Activated CD8-positive, alpha-beta memory T cell treated with anti-CD3 and anti-CD28 coated beads for 24 hours (primary cell): ENCODE data around the gene TSSC4.
A peak's percentile ranks its signal among the peaks of the same experiment; 100 is the strongest.

Source experiments
- DNase-seq: peaks from one replicate; pipeline ENCODE4 v3.0.0-alpha.2; 2020

TSSC4 gene

DNA sequence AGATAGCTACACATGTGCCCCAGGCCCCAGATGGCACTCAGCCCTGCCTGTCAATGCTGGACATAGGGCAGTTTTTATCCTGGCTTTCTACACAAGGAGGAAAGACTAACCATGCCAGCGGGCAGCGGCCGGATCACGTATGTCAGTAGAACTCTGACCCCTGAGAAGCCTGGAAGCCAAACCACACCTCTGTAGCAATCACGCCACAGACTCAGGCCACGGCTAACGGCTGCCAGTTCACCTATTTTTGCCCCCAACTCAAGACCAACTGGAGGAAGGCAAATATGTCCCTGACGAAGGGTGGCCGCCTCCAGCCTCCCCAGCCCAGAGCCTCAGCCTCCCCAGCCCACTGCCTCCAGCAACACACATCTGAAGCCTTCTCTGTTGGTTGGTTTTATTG, 30.7 kb upstream of the TSSC4 start:
- DNase-seq: no peak

DNA sequence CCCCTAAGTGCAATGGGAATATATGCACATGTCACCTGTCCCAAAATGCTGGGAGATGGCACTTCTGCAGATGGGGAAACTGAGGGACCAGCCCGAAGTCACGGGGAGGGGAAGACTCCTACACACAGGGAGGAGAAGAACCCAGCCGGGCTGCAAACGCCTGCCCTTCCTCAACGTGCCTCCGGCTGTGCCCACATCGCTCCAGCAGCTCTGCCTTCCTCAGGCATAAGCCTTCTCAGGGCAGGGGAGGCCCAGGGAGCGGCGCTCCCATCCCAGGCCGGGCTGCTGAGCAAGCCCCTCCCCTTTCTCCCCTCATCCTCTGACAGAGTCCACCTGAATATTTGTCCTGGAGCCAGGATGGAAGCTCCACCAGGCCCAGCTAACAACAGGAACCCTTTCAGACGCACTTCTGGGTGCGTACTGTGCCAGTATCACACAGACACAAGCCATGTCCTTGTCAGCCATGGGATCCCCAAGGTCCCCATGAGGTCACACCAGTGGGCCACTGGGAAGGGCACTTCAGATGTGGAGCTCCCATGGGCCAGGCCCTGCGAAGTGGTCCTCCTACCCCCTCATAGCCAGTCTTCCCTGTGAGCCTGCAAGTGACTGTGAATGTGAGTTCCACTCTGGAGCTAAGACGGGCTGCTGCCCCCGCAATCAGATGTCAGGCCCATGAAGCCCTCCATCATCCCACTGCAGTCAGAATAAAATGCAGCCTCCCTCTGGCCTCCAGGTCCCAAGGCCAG, 25.9 kb upstream of the TSSC4 start:
- DNase-seq: no peak

DNA sequence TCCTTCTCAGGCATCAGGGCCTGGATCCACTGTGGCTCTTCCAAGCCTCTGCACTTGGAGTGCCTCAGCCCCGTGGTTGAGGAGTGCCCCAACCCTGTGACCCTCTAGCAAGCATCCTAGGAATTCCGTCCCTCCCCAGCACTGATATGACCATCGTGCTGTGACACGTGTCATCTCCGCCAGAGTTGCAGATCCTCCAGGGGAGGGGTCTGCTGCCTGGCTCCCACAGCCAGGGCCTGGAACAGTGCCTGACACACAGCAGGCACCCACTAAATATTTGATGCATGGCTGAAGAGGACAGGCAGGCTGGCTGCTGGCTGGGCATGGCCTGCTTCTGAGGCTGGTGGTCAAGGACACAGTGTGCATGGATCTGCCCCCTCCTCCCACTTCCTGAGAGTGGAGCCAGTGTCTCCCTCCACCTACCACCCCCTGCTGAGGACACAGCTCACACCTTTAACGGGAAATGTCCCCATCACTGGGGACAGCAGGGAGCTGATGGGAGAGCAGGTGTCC, 25.2 kb upstream of the TSSC4 start:
- DNase-seq: no peak

DNA sequence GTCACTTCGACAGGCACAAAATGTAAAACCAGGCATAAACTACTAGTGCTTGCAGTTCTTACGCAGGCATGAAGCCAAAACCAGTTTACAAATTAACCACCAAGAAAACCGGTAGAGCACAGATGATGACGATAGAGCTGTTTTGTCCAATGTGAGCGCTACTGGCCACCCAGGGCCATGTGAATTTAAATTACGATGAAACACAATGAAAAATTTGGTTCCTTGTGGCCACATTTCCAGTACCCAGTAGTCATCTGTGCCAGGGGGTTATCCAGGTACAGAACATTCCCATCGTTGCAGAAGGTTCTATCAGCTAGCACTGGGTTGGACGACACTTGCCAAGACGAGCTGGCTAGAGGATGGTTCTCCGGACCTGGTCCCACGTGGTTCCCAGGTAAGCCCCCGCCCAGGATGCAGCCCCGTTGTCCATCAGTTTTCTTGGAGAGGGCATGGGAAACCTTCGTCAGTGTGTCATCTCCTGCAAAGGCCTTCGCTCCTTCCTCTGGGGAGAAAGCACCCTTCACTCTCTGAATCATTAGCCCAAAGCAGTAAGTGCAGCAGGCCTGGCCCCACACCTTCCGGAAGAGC, 24.5 kb upstream of the TSSC4 start:
- no peak for DNase-seq

DNA sequence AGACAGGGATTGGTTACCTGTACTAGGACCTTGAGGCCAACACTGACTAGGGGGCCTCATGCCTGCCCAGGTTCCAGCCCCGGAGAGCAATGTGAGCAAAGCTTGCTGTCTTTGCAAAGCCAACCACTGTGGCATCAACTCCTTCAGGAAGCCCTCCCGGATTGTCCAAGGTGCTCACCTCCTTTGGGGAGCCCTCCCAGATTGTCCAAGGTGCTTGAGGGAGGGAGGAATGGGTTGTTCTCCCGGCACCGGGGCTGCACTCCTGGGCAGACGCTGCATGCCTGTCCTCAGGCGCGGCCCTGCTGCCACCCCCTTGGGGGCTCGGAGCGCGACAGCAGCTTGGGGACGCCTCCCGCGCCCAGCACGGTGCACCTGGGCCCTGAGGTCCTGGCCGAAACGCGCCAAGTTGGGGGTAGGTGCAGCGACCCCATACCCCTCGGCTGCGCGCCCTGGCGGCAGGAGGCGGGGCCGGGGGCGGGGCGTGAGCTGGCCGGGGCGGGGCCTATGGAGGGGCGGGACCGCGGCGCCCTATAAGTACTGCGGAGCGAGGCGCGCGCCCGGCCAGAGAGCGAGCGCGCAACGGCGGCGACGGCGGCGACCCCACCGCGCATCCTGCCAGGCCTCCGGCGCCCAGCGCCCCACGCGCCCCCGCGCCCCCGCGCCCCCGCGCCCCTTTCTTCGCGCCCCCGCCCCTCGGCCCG, 23.6 kb upstream of the TSSC4 start, which contains the start of gene CD81:
Gene CD81, plus strand, starts transcription at position 560 of the 701 bp plus-strand sequence. CDS start 240 bp downstream, outside the sequence.
- peak; percentile 91 for DNase-seq

DNA sequence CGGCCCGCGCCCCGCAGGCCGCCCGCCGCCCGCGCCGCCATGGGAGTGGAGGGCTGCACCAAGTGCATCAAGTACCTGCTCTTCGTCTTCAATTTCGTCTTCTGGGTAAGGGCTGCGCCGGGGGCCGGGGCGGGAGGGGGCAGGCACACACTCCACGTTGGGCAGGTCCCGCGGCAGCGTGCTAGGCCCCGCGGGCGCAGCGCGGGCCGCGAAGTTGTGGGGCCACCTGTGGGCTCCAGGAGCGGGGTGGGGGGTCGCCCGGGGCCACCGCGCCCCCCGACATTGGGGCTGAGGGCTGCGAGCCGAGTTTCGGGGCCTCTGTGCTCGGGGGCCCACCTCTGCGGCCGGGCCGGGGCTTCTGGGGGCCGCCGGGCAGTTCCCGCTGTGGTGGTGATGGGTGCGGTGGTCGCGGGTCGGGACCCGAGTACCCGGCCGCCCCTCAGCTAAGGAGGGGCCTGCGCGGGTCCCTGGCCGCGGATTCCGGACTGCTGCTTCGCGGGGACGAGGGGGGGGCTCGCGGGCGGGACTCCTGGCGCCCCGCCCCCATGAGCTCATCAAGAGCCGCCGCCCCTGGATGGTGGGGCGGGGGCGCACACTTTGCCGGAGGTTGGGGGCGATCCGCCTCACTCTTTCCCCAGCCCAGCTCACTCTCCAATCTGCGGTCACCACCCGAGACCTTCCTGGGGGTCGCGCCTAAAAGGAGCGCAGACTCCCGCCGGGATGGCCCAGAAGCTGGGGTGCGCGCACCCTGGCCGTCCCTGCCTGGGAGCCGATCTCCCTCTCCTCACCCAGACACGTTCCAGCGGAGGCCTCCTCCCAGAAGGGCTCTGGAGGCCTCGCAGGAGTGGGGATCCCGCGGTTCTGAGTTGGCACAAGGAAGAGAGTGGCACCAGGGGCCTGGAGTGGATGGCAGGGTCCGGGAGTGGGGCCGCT, 22.8 kb upstream of the TSSC4 start:
- peak; percentile 78 for DNase-seq

DNA sequence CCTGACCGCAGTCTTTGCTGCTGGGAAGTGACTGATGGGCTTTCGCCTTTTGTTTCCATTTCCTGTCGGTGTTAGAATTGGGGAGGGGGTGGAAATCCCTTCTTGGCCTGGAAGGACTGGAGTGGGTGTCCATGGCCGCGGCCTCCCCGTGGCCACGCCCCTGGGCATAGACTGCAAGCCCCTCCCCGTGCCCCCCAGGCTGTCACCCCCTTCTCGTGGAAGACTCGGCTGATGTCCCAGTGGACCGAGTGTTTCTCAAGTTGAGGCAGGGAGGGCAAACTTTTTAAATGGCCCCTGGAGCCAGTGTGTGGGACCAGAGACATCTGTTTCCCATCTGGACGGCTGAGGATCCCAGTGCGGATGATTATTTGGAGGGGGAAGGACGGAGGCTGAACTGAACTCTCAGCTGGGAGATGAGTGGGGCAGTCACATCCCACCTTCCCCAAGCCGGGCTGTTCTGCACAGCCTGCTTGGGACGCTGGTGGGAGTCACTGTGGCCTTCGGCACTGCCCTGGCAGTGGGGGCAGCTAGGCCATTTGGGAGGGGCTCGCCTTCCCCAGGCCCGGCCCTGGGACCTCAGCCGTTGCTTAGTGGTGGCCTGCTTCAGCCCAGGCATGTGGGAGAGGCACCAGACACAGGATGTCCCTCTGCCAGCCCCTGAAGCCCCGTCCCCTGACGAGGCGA, 21.9 kb upstream of the TSSC4 start:
- no peak for DNase-seq

DNA sequence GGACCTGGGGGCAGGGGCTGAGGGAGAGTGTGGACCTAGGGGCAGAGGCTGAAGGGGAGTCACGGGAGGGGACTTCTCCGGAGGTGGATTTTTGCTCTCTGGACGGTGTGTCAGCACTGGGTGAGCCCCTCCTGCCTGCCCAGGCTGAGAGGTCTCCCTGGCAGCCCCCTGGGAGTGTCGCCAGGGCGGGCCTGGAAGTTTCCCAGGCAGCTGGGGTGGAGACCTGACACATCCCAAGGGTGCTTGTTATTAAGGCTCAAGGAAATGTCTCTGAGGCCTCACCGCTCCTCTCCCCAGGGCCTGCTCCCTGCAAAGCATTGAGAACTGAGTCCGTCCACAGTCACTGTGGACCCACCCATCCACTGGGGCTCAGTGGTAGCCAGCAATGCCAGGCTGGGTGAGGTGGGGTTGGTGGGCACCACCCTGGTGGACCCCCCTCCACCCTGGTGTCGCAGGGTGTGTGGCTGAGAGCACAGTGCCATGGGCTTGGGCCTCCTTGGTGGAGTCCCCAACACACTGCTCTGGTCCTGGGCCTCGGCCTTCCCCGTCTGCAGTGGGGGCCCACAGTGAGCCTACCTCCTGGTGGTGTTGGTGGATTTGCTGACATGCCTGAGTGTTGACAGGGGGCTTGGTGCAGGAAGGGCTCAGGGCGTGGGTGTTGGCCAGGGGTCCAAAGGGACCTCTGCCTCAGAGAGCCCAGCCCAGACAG, 20.9 kb upstream of the TSSC4 start:
- no peak for DNase-seq

DNA sequence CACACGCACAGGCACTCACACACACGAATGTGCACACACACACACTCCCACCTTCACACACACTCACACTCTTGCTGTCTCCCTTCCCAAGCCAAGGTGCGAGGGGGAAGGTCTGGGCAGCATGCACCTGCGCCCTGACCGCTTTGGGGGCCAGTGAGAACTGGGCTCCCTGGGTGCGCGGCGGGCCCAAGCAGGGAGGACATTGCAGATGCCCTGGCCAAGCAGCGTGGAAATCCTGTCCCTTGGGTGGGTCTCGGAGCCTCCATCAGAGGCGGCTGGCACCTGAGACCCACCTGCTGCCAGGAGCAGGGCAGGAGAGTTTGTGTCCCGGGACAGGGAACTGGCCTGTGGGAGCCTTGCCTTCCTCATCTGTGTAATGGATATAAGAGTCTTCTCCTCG, 20.2 kb upstream of the TSSC4 start:
- DNase-seq: no peak

DNA sequence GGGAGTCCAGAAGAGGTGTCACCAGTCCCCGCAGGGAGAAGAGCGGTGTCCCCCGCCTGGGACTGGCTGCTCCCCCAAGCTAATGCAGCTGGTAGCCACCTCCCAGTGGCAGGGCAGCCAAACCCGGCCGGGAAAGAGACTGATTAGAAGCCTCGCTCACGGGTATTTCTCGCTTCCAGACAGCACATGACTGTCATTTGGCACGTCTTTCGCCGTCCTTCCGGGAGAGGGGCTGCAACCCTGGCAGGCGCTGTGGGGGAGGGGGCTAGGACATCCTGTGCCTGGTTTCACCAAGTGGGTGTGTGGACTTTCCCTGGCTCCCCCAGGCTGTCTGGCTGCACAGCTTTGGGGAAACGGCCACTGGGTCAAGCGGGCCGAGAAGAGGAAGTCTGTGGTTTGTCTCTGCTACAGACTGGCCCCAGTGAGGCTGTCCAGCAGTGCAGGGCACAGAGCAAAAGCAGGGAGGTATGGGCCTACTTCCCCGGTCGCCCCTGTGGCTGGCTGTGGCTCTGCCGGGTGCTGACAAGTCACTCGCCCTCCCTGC, 19.7 kb upstream of the TSSC4 start:
- no peak for DNase-seq

DNA sequence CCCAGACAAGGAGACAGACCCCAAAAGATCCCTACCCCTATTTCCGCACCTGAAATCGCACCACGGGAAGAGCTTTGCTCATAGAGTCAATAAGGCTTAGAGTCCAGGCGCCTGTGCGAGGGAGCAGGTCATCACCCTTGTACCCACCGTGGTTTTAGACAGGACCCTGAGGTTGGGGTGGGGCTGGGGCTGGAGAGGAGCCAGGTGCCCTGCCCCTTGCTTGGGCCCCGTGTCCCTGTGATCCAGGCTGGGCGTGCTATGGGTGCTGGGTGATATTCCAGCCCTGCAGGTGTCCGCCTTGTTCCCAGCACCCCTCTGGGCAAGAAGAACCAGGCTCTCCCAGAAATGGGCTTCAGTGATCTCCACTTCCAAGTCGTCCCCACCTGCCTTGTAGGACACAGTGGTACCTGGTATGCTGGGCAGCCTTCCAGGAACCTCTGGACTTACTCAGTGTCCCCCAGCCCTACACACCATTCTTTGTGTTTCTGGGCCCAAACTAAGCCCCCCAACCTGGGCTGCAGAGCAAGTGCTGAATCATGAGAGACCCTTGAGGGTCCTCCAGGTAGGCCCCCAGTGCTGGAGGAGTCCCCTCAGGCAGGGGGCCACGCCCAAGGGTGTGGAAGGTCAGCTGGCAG, 18.9 kb upstream of the TSSC4 start:
- no peak for DNase-seq

DNA sequence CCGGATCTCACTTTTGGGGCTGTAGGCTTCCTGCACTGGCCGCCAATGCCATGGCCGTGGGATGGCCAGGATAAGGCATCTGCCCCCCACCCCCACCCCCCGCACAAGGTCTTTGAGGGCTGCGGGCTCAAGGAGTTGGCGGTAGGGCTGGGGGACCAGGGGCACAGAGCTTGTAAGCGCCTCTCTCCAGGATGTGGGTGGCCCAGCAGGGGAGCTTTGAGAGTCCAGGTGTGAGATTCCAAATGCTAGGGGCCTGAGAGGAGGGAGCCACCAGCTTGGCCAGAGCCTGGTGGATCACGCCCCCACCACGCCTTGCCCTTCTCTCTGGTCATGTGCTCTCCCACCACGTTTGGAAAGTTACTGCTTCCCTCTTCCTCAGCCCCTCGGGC, 18.4 kb upstream of the TSSC4 start:
- DNase-seq: no peak

DNA sequence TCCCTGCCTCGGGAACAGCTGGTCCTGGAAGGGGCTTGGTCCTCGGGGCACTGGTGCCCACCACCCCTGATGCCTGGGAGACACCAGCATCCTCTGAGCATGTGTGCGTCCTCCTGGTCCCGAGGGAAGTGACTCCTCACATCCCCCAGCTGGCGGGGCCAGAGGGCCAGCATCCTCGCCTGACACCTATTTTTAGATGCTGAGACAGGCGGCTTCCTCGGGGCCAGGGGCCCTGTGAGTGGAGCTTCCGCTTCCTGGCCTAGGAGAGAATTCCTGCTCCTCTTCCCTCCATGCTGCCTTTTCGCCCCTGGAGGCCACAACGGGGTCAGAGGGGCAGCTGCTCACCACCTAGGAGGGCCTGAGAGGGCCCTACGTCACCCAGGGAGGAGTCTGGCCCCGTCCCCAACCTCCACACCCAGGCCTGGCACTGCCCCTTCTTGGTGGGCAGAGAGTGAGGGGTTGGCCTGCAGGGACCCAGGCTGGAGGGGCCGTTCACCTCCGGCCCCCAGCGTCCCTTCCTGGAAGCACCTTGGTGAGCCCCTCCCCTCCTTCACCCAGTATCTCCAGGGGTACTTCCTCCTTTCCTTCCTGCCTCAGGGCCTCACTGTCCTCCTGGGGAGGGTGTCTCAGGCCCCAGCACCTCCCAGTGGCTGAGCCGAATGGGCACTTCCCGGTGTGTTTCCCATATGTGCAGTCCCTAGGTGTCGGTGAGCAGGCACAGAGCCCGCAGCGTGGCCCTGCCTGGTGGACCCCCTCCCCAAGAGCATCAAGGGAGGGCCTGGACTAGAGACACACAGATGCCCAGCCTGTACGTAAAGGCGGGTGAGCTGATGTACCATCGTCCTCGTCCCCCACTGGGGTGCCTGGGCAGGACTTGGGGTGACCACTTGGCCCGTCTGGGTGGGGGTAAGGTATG, 17.4 kb upstream of the TSSC4 start:
- no peak for DNase-seq

DNA sequence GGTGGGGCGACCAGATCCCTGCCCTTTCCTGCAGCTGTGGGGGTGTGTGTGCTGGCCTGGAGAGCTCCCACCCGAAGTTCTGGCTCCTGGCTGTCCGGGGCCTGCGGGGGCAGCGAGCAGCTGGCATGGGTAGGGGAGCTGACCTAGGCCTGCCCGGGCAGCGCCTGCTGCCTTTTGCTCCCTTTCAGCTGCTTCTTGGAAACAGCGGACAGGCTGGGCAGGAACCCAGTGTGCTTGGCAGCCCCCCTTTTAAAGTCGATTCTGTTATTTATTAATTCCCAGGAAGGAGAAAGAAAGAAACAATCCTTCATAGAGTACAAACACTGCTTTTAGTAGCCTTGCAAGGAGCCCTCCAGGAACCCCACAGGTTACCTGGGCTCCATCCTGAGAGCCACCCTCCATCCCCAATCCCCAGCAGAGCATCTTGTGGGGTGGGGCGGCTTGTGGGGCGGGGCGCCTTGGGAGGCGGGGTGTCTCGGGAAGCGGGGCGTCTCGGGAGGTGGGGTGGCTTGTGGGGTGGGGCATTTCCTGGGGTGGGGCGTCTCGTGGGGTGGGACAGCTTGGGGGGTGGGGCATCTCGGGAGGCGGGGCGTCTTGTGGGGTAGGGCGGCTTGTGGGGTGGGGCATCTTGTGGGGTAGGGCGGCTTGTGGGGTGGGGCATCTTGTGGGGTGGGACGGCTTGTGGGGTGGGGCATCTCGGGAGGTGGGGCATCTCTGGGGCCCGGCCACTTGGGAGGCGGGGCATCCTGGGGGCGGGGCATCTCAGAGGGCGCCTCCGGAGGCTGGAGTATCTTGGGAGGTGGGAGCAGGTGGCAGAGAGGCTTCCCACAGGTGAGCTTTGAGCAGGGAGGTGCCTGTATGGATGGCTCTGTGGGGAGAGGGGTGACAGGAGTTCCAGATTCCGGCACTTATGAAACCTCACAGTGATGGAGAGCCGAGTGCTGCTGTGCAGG, 16.4 kb upstream of the TSSC4 start:
- no peak for DNase-seq

DNA sequence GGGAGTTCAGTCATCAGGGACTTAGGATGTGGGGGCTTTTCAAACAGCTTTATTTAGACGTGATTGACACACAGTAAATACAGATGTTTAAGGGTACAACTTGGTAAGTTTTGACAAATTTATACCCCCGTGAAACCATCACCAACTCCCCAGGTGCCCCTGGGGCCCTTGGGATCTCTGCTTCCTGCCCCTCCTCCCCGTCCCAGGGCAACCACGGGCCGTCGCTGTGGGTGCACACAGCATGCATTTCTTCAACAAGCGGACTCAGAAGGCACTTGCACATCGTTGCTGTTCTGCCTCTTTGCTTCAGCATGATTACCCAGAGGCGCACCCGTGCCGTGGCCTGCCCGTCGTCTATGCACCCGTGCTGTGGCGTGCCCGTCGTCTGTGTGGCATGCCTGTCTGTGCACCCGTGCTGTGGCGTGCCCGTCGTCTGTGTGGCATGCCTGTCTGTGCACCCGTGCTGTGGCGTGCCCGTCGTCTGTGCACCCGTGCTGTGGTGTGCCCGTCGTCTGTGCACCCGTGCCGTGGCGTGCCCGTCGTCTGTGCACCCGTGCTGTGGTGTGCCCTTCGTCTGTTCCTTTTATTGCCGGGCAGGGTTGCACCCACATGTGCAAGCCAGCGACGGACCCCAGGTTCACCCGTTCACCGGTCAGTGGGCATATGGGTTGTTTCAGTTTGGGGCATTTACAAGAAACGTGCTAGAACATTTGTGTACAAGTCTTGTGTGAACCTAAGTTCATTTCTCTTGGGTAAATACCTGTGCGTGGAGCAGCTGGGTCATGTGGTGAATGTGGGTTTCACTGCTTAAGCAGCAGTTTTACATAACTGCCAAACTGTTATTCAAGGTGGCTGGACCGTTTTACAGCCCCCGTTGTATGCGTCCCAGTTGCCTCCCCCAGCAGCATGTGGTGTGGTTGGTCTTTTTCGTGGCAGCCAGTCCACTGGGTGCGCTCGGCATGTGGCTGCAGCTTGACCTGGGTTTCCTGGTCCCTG, 15.1 kb upstream of the TSSC4 start:
- no peak for DNase-seq

DNA sequence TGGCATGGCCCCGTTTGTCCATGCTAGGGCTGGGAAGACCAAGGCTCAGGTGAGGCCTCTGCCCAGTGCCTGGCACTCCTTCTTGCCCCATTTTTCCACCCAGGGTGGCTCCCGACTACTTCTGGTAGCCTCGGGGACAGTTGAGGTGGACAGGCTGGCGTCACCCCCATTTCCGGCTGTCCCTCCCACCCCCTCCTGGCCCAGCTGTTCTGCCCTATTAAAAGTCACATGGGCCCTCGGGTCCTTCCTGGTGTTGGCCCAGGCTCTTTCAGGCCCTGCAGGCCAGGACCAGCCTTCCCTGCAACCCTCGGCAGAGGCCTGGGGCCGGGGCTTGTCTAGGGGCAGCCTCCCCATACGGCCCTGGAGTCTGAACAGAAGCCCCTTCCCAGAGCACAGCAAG, 14.0 kb upstream of the TSSC4 start:
- DNase-seq: no peak
